CD4-positive, alpha-beta T cell treated with Interleukin-15 for 4 hours (primary cell): Measurements from ENCODE around the gene NMD3.
"Not testable (repeated sequence)": the region's sequence is repeated elsewhere in the genome, so short reads cannot be mapped to it uniquely, and the experiment has no call there.

Source experiments
- DNase-seq: peaks from one replicate; pipeline ENCODE4 v3.0.0-alpha.2; 2020; ENCODE audit warnings: low spot score

Gene NMD3

GRCh38 chr3:161220850-161221753 is at the start of gene NMD3:
TSS of gene NMD3 (plus strand) at chr3:161221311. CDS start at chr3:161222014, 703 bp downstream.
- peak; percentile 93 for DNase-seq

GRCh38 chr3:161171639-161172552 is 49.2 kb upstream of the NMD3 start:
- DNase-seq, result no peak

GRCh38 chr3:161175506-161175905 is 45.6 kb upstream of the NMD3 start:
- DNase-seq, result no peak

- DNase-seq, result no peak
These were observed 43.1 kb upstream of the NMD3 start for GRCh38 chr3:161177991-161178390.

GRCh38 chr3:161181371-161181770 is 39.7 kb upstream of the NMD3 start:
- not testable (repeated sequence) for DNase-seq

GRCh38 chr3:161187046-161187445 is 34.1 kb upstream of the NMD3 start:
- DNase-seq, result no peak

GRCh38 chr3:161197855-161198850 is 23.0 kb upstream of the NMD3 start:
- DNase-seq, result no peak

GRCh38 chr3:161199926-161200325 is 21.2 kb upstream of the NMD3 start:
- no peak for DNase-seq

GRCh38 chr3:161203485-161204098 is 17.5 kb upstream of the NMD3 start:
- no peak for DNase-seq

DNA sequence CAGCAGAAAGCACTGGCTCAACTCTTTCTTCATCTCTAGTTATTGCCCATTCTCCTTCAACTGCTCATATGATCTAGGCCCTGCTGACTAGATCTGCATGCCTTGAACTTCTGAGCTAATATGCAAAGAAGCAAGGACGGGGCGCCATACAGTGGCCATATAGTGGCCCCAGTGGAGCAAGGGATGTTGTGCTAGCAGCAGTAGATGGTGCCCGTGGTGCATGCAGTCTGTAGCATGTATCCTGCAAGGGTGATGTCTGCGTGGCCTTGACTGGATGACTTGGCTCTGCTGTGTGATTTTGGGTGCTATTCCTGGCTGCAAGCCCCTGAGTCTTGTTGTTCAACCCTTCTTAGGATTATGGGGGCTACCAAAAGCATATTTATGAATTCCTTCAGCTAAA is 12.2 kb upstream of the NMD3 start:
- DNase-seq, result no peak

GRCh38 chr3:161212171-161212771 is 8.8 kb upstream of the NMD3 start:
- DNase-seq, result no peak

GRCh38 chr3:161212906-161213305 is 8.2 kb upstream of the NMD3 start:
- no peak for DNase-seq

- no peak for DNase-seq
These were observed 7.5 kb upstream of the NMD3 start for GRCh38 chr3:161213644-161214043.

DNA sequence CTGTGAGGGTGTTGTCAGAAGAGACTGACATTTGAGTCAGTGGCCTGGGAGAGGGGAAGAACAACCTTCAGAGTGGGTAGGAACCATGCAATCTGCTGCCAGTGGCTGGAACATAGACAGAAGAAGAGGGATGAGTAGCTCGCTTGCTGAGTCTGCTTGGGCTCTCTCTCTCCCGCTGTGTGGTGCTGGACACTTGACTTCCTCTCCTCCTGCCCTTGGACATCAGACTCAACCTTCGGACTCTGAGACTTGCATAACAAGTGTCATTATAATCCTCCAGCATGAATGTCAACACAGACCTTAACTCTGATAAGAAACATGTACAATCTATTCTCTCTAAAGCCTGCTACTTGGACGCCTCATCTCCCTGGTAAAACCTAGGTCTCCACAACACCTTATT is 5.9 kb upstream of the NMD3 start:
- DNase-seq, result no peak

DNA sequence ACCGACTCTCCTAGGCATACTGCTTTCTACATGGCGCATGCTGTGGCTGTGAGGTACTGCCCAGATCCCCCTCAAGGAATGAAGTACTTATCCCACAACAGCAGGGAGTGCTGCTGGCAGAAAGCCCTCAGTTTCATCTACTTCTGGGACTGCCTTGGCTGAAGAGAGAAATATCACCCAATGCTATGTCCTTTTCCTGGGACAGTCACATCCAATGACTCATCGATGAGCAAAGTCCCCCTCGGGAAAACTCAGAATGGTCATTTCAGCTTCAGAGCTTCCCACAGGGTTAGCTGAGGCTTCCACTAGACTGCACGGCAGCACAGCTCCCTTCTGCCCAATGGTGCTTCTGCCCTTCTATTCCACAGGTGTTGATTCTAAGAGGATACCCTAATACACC is 3.6 kb upstream of the NMD3 start:
- DNase-seq, result no peak

- no peak for DNase-seq
These were observed 1.6 kb upstream of the NMD3 start for GRCh38 chr3:161219495-161219894.

- DNase-seq, result no peak
These were observed 892 bp downstream of the NMD3 start for GRCh38 chr3:161221806-161222600.

GRCh38 chr3:161222662-161223061 is 1.6 kb downstream of the NMD3 start:
- no peak for DNase-seq

- no peak for DNase-seq
These were observed 3.7 kb downstream of the NMD3 start for GRCh38 chr3:161224786-161225185.

DNA sequence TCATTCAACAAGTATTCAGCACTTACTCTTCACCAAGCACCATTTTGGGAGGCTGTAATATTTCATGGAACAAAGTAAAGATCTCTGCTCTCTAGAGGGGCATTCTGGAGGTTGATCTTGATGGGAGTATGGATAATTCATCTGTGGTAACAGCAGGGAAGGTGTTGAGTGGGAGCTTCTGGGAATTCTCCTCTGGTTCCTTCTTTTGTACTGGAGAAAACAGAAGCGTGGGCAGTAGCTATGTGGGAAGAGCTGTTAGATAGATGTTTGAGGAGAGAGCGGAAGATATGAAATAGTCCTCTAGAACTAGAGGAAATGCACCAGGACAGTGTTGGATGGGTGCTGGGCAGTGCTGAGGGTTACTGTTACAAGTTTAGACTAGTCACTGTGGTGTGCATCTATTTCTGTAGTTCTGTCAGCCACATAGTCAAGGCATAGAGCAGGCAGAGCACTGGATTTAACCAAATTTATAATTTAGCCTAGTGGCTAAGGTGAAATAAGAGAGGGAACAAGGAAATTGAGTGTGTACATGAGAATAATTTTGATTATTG is 9.6 kb downstream of the NMD3 start:
- no peak for DNase-seq
